Kasumi-1 (cell line): ENCODE data around the gene SCML2.
"Not testable (repeated sequence)": the region's sequence is repeated elsewhere in the genome, so short reads cannot be mapped to it uniquely, and the experiment has no call there.

ENCODE experiments used
- DNase-seq, 2 experiments: peaks; one replicate each; lab custom pipeline; 2025; lab: John Stamatoyannopoulos, UW

The SCML2 gene

DNA sequence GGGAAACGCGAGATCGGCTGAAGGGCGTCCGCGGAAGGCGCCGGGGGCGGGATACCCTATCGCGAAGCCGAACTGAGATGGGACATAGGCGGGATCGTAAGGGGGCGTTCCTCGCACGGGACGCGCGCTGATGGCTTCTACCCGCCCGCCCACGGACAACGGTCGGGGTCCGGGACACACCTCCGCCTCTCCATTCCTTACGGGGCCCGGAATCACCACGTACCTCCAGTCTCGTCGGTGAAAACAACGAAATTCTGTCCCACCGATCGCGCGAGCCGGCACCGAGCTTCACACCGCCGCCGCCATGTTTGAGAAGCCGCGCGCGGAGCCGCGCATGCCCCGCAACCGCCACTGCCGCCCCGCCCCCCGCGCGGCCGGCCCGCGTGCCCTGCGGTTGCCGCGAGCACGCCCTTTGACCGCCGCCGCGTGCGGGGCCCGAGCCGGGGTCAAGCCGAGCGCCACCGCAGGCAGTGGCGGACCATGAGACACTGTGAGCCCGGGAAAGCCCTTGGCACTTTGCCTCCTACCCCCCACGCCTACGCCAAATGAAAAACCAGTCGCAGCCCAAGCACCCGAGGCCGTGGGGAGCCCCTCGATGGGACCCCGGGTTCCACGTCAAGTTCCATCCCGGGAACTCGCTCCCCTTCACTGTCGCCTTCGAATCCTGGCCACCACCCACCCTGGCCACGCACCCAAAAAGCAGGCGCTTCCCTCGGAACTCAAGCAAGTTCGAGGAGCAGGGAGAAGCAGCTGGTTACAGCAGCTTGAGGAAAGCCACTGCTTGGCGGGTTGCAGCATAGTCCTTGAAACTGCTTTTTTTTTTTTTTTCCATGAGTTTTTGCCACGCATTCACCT, at the start of gene SCML2:
Gene SCML2, minus strand, starts transcription at position 320 of the 855 bp plus-strand sequence. CDS start 20,617 bp downstream, outside the sequence.
- DNase-seq, result peak; percentile 18 to 41

DNA sequence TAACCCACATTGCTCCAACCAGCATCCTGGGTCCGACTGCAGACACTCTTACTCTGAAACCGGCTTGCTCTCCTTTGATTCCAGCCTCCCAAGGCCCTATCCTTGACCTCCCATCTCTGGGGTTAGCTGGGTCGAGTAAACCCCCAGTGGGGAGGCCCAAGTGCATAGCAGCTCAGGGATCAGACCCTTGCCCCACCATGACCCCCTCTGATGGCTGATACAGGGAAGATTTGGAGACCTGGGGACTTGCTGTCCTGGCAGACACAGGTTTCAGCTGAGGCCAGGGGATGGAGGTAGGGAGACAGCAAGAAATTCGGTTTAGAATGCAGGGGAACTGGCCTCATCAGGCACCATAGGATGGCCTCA, 47.3 kb upstream of the SCML2 start:
- no peak for DNase-seq

DNA sequence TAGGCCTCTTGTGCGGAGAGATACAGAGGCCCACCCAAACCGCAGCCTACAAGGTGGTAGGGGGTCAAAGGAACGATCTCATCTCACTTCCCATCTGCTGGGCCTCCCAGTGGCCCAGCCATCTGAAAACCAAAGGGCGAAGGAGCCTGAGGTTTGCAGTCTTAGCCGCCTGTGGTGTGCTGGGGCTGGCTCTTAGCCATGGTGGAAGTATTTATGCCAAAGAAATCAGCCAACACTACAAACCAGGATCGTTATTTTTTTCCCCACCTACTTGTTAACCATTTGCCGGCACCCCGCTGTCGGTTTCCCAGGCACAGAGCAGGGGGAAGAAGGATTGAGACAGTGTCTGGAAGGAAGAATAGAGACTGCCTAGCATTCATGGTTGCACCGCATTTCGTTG, 40.0 kb upstream of the SCML2 start:
- no peak for DNase-seq

DNA sequence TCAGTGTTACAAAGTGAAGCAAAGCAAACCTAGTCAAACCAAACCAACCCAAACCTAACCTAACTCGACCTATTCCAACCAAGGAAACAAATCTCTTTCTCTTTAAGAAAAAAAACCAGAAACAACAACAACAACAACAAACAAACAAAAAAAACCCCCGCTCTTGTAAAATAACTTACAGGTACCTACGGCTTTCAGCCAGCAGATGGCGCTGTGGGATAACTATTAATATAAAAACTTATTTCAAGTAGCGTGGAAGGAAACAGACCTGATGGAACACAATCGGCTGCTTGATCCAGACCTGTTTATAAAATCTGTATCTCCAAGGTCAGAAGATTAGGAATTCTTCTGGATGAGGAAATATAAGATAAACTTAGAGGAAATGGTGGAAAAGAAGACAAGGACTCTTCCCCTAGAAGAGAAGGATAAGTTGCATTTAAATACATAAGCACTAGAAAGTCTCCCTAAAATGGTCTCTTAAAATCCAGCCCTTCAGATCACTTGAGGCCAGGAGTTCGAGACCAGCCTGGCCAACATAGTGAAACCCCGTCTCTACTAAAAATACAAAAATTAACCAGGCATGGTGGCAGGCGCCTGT, 36.6 kb upstream of the SCML2 start:
- DNase-seq, result peak; percentile 37 to 39

DNA sequence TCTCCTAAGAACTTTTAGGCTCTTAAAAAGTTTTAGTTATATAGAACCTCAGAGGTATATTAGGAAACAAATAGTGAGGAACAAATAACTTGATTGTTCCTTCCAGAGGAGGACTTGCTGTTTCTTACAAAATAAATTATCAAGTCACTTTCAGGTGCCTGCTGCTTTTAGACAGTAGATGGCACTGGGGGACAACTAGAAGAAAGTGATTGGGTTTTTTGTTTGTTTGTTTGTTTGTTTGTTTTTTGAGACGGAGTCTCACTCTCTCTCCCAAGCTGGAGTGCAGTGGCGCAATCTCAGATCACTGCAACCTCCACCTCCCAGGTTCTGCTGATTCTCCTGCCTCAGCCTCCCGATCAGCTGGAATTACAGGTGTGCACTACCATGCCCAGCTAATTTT, 35.5 kb upstream of the SCML2 start:
- no peak for DNase-seq

DNA sequence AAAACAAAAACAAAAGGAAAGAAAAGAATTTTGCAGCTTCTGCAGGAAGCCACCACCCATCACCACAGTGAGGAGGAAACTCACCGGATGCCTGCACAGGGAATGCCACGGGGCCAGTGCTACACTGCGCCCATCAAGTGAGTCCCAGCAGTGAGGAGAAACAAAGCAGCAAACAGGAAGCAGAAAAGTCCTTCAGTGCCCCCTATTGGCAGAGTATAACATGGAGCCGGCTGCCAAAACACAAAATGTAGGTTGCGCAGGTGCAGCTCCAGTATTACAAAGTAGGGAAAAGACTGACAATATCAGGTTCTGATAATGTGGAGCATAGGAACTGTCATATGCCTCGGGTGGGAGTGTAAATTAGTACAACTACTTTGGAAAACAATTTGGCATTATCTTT, 23.3 kb upstream of the SCML2 start:
- peak; percentile 57 to 62 for DNase-seq

DNA sequence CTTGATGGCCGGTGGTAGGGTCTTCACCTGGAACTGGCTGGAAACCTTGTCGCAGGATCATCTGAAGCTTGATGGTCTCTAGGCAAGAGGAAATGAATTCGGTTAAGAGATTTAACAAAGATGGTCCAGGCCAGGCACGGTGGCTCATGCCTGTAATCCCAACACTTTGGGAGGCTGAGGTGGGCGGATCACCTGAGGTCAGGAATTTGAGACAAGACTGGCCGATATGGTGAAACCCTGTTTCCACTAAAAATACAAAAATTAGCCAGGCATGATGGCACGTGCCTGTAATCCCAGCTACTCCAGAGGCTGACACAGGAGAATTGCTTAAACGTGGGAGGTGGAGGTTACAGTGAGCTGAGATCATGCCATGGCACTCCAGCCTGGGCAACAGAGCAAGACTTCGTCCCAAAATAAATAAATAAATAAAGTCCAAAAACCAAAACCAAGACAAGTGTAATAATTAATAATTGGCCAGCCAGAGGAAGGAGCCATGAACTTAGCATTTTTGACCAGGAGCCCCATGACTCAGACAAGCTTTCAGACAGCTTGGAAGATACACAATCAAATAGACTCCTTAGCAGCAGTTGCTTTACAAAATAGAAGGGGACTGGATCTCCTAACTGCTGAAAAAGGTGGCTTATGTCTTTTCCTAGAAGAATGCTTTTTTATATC, 20.8 kb upstream of the SCML2 start:
- DNase-seq, result not testable (repeated sequence)

DNA sequence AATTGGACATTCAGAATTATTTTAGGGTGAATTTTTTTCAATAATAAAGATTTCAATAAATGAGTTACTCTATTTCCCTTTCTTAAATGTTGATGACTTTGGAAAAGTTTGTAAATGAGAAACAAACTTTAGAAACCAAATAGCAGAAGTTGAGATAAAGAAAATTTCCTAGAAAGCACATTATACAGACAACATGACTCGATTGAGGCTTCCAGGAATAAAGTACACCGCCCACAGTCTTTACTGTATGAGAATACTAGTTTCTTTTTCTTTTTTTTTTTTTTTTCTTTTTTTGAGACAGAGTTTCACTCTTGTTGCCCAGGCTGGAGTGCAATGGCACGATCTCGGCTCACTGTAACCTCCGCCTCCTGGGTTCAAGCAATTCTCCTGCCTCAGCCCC, 14.6 kb upstream of the SCML2 start:
- DNase-seq, result not testable (repeated sequence)

DNA sequence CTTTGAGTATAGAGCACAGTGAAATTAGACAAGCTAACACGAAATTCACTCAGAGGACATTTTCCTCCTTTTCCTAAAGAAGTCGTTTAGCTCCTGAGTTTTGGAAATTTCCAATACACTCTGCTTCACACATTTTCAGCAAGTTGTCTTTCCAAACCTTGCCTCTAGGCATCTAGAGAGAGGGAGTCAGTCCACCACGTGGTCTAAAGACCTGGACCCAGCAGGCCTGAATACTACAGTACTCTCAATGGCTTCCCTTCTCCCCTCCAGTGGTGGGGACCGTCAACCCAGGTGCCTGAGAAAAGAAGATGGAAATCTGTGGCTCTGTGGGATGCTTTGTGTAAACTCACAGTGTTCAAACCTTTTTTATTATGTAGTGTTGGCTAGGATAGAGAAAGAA, 13.9 kb upstream of the SCML2 start:
- DNase-seq, result no peak

DNA sequence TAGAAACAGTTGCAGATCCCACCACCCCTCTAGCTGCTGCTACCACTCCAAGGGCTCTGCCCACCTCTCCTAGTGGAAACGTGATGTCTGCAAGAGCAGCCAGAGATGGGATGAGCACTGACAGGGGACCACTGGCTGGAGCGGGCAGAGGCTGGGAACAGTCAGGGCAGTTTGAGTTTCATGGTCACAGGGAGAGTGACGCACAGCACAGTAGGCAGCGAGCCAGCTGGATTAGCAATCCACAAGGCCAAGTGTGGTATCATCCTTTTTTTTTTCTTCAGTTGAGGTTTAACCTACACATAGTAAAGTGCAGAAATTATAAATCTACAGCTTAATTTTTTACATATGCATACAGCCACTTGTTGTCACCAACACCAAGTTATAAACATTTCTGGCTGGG, 6.4 kb upstream of the SCML2 start:
- DNase-seq, result no peak

DNA sequence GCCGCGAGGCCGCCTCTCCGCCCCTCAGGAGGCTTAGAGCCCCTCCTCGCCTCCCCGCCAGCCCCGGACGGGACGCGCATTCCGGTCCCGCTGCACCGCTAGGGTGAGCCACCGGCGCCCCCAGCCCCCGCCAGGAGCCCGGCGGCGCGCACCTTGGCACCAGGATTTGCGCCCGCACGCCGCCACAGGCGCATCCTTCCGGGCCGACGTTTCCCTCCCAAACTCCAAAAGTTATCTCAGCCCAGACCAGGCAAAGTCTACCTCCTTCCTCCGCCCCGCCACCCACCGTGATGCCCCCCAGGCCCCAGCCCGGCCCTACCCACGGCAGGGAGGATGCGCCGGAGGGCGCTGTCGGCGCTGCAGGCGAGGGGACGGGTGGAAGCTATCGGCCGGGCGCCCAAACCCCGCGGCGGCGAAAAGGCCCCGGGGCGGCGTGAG, 538 bp downstream of the SCML2 start:
- peak in 1 of 2 experiments; percentile 21 for DNase-seq

DNA sequence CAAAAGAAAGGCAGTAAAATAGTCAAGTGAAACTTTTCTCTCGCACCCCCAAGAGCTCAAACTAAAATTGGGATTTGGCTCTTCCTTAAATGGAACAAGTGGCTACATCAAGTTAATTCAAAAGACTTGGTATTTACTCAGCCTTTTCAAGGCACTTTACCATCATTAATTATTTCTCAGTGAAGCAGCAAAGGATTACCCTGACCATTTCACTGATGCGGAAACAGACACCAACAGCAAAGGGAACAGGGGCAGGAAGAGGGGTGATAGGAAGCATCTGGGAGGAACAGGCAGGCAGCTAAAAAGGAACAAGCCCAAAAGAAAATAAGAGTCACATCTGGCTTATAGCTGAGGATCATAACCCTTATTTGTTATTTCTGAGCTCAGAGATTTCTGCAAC, 2.7 kb downstream of the SCML2 start:
- peak; percentile 67 to 68 for DNase-seq

DNA sequence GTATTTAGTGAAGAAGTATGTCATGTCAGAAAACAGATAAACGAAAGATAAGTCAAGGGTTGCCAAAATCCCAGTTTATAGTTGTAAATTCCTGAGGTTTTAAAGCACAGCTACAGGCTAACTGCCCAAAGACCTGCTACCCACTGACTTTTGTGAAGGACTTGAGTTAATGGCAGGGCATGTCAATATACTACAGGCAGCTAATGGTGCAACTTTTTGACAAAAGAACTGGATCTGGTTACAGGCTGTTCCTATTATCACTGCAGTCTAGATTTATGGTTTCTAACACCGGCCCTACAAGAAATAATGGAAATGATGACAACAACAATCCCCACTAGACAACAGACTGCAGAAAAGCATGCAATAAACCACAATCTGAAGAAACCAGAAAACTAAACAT, 6.4 kb downstream of the SCML2 start:
- DNase-seq, result no peak

DNA sequence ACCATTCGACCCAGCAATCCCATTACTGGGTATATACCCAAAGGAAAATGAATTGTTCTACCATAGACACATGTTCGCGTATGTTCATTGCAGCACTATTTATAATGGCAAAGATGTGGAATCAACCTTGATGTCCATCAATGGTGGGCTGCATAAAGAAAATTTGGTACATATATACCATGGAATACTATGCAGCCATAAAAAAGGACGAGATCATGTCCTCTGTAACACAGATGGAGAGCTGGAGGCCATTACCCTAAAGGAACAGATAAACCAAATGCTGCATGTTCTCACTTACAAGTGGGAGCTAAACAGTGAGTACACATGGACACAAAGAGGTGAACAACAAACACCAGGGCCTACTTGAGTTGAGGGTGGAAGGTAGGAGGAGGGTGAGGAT, 45.1 kb downstream of the SCML2 start:
- DNase-seq, result no peak

DNA sequence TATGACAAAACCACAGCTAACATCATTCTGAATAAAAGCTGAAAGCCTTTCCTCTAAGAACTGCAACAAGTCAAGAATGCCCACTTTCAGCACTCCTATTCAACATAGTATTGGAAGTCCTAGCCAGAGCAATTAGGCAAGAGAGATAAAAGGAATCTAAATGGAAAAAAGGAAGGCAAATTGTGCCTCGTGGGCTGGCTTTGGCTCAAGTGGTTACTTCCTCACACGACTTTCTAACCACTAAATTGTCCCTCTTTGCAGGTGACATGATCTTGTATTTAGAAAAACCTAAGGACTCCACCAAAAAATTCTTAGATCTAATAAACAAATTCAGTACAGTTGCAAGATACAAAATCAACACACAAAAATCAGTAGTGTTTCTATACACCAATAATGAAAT, 57.2 kb downstream of the SCML2 start:
- peak in 1 of 2 experiments; percentile 19 for DNase-seq

DNA sequence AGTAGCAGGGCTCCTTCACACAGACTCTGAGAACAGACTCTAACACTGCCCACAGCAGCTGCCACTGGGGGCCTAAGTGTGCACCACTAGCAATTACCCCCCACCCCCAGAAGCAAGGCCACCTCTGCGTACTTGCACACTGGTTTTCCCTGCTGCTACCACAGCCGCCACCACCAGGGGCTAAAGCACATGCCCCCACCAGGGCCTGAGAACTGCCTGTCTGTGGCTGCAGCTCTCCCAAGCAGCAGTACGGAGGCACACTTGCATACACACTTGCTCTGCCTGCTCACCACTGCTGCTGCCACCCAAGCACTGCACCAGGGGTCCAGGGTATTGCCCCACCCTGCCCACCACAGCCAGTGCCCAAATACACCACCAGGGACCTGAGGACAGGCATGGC, 59.6 kb downstream of the SCML2 start:
- DNase-seq, result no peak

DNA sequence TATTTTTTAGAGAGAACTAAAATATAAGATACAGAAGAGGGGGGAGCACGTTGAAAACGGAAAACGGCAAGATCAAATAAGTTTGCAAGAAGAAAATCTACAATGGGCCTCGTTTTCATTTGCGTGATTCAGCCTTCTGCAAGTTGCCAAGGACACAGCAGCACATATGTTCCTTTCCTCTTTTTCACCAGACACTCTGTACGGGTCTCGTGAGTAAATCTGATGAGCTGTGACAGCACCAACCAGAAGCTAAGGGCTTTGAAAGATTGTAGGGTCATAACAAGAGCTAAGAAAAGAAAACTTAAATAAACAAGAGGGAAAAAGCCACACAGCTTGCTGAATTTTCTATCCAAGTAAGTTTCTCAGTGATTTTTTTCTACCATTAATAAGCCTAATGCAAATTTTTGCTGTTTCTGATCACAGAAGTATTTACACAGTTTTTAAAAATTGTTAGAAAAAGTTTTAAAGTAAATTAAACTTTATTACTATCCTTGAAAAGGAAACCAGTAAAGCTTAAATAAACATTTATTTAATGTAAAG, 63.4 kb downstream of the SCML2 start:
- peak in 1 of 2 experiments; percentile 4 for DNase-seq

DNA sequence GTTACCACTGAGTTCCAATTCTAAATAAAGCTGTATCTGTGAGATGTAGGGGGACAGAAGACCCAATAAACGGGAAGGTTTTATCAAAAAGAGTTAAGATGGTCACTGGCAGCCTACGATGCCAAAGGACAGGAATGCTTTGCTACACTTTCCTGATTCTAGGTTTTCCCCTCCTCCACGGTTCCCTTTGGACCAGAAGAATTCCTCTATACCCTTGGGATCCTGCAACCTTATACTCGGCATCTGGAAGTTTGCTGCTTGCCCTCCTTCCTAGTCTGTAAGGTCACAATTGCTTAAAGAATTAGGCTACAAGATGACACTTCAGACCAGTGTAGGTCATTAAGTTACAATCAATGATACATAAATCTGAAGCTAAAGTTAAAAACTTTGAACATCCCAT, 64.3 kb downstream of the SCML2 start:
- DNase-seq, result no peak

DNA sequence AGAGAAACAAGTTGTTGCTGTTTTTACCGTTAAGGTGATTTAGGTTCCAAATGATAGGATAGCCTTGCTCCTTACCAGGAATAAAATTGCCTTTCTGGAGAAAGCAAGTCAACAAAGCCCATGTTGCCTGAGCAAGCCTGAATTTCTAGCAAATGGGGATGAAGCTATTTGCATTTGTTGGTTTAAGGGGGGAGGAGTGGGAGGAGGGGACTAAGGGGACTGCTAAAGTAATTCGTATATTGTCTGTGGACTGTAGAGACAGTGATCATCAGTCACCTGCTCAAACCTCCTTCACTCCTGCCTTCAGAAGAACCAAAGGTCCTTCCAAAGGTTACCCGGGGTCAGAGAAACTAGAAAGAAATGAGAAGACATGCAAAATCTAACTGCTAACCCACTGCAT, 65.8 kb downstream of the SCML2 start:
- no peak for DNase-seq

DNA sequence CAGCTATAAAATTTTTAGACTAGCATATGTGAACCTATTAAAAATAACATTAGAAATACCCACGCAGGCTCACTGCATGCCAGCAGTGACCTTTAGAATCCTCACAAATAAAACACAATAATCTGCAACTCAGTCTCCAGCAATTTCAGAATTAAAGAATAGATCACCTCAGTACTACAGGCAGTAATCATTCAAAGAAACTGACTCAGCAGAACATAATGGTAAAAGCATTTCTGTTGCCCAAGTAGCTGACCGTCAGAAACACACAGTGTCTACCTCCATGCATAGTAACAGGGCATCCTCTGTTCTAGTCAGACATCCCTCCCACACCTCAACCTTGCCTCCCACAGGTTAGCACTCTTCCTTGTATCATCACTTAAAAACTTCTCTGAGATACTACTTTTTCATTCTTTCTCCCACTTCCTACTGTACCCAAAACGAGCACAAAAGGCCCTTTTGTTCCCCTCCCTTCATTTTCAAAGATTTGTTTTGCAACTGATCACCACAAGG, 68.1 kb downstream of the SCML2 start:
- DNase-seq, result no peak

DNA sequence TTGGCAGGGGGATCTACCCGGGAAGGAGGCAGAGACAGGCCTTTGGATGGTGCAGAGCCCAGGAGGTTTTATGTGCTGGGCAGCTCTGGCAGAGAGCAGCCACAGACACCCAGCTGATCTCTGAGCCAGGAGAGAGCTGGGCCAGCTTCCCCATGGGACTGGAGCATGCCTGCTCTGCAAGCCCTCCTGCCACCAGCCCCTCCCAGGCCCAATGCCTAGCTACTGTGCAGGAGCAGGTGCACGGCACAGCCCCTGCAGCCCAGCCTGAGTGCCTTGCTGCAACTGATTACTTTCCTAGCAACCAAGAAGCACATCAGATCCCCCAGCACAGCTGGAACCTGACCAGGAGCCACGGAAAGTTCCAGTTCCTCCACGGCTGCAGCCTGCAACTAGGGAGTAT, 76.0 kb downstream of the SCML2 start:
- DNase-seq, result no peak

DNA sequence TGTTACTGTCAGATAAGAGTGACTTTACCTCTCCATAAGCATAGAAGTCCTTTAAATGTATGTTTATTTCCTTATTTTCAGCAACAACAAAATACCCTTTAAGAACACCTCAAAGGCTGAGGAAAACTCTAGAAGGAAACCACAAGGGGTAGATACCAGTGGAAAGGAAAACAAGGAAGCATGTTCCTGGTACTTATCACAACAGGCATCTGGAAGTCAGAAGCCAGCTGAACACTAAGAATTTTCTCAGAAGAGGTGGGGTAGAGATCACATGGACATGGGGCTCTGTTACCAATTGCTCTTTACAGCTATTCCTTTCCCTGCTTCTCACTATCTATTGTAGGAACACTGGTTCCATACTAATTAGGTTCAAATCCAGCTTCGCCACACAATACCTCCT, 82.3 kb downstream of the SCML2 start:
- DNase-seq, result no peak

DNA sequence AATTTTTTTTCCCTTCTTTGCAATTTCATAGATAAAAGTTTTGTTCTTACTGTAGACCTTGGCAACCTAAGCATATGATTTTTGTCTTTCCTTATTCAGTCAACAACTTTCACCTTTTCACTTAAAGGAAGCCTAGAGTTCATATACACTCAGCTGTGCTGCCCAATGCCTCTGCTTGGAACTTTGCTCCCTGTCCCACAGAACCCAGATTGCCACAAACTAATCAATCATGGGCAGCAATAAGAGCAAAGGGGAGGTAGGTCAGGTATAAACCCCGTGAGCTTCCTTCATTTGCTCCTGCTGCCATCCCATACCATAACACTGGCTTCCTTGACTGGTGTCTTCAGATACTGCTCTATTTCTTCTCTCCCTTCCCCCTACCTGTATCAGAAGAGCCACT, 82.8 kb downstream of the SCML2 start:
- no peak for DNase-seq
